ENCODE measurements around the gene KCNQ2.
"Not testable (repeated sequence)": the region's sequence is repeated elsewhere in the genome, so short reads cannot be mapped to it uniquely, and the experiment has no call there.

KCNQ2 gene

DNA sequence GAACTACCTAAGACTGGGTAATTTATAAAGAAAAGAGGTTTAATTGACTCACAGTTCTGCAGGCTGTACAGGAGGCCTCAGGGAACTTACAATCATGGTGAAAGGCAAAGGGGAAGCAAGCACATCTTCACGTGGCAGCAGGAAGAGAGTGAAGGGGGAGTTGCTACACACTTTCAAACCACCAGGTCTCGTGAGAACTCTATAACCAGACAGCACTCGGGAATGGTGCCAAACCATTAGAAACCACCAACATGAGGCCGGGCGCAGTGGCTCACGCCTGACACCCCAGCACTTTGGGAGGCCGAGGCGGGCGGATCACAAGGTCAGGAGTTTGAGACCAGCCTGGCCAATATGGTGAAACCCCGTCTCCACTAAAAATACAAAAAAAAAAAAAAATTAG is 42.1 kb upstream of the KCNQ2 start:
- H3K27me3 ChIP-seq (ENCODE audit: control insufficient read depth in 5 of 5, insufficient read depth in 4 of 5, low read length in 5 of 5); H3K9me3 ChIP-seq (ENCODE audit: control insufficient read depth in 5 of 5, low read length in 5 of 5); H3K4me1 ChIP-seq (ENCODE audit: control insufficient read depth in 5 of 5, insufficient read depth in 5 of 5, low read length in 5 of 5); H3K9ac ChIP-seq (ENCODE audit: low read length in 5 of 5); H3K36me3 ChIP-seq (ENCODE audit: control insufficient read depth in 5 of 5, insufficient read depth in 5 of 5, low read length in 5 of 5); H3K4me3 ChIP-seq (ENCODE audit: low read depth in 1 of 5, low read length in 5 of 5); H3K27ac ChIP-seq (ENCODE audit: low read depth, low read length): not testable (repeated sequence)

DNA sequence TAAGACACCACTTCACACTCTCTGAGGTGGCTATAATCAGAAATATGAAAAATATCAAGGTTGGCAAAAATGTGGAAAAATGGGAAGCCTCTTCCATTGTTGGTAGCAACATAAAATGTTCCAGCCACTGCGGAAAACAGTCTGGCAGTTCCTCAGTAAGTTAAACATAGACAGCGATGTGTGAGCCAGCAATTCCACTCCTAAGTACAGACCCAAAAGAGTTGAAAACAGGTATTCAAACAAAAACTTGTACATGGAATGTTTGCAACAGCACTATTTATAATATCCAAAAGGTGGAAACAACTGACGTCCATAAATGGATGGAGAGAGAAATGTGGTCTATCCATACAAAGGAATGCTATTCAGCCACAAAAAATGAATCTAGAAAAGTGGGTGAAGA is 40.8 kb upstream of the KCNQ2 start:
- H3K9me3 ChIP-seq (ENCODE audit: control insufficient read depth in 5 of 5, low read length in 5 of 5), result no peaks in the 10 kb centered on the region
- H3K4me3 ChIP-seq (ENCODE audit: low read depth in 1 of 5, low read length in 5 of 5), result no peak overlapping the region
- H3K27me3 ChIP-seq (ENCODE audit: control insufficient read depth in 5 of 5, insufficient read depth in 4 of 5, low read length in 5 of 5), result peaks cover 1 to 8% (median 4%) of the 10 kb centered on the region in 5 donors
- H3K27ac ChIP-seq (ENCODE audit: low read depth, low read length), result no peak overlapping the region
- H3K9ac ChIP-seq (ENCODE audit: low read length in 5 of 5), result no peak overlapping the region
- H3K4me1 ChIP-seq (ENCODE audit: control insufficient read depth in 5 of 5, insufficient read depth in 5 of 5, low read length in 5 of 5), result no peaks in the 10 kb centered on the region
- H3K36me3 ChIP-seq (ENCODE audit: control insufficient read depth in 5 of 5, insufficient read depth in 5 of 5, low read length in 5 of 5), result no peaks in the 10 kb centered on the region

DNA sequence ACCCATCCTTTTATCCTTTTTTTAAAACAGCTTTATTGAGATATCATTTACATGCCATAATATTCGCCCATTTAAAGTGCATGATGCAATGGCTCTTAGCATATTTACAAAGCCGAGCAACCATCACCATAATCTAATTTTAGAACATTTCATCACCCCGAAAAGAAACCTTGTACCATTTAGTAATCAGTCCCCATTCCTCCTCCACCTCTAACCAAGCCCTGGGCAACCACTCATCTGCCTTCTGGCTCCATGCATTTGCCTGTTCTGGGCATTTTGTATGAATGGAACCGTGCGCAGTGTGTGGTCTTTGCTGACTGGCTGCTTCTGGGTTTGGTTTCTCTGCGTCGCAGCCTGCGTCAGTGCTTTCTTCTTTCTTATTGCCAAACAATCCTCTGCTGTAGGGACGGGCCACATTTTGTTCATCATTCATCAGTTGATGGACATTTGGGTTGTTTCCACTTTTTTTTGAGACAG is 36.7 kb upstream of the KCNQ2 start:
- Histone ChIP-seq H3K27me3 (ENCODE audit: control insufficient read depth in 5 of 5, insufficient read depth in 4 of 5, low read length in 5 of 5) (peaks cover 9 to 16% (median 13%) of the 10 kb centered on the region in 5 donors), H3K9me3 (ENCODE audit: control insufficient read depth in 5 of 5, low read length in 5 of 5) (peaks cover 0 to 21% (median 18%) of the 10 kb centered on the region in 5 donors), H3K27ac (ENCODE audit: low read depth, low read length) (no peak overlapping the region), H3K4me3 (ENCODE audit: low read depth in 1 of 5, low read length in 5 of 5) (no peak overlapping the region), H3K36me3 (ENCODE audit: control insufficient read depth in 5 of 5, insufficient read depth in 5 of 5, low read length in 5 of 5) (no peaks in the 10 kb centered on the region), H3K9ac (ENCODE audit: low read length in 5 of 5) (no peak overlapping the region), H3K4me1 (ENCODE audit: control insufficient read depth in 5 of 5, insufficient read depth in 5 of 5, low read length in 5 of 5) (no peaks in the 10 kb centered on the region)

GRCh38 chr20:63508072-63508768 is 35.8 kb upstream of the KCNQ2 start:
- no peak overlapping the region for H3K9ac ChIP-seq (ENCODE audit: low read length in 5 of 5)

DNA sequence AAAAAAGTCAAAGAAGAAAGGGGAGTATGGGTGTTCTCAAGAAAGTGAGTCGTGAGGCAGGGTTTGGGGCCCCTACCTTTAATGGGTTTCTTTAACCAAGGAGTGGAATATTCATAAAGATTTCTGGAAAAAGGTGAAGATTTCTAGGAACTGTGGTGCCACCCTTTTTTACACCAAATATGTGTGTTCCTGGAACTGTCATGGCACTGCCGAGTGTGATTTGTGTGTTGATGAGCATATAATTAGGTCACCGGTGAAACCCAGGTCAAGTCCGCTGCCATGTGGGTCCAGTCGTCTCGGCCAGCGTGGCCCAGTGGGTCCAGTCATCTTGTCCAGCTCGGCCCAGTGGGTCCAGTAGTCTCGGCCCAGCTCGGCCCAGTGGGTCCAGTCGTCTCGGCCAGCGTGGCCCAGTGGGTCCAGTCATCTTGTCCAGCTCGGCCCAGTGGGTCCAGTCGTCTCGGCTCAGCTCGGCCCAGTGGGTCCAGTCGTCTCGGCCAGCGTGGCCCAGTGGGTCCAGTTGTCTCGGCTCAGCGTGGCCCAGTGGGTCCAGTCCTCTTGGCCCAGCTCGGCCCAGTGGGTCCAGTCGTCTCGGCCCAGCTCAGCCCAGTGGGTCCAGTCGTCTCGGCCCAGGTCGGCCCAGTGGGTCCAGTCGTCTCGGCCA is 34.8 kb upstream of the KCNQ2 start:
- no peak overlapping the region for H3K4me3 ChIP-seq (ENCODE audit: low read depth in 1 of 5, low read length in 5 of 5)
- H3K9me3 ChIP-seq (ENCODE audit: control insufficient read depth in 5 of 5, low read length in 5 of 5), result peaks cover 0 to 24% (median 18%) of the 10 kb centered on the region in 5 donors
- H3K4me1 ChIP-seq (ENCODE audit: control insufficient read depth in 5 of 5, insufficient read depth in 5 of 5, low read length in 5 of 5), result no peaks in the 10 kb centered on the region
- no peak overlapping the region for H3K27ac ChIP-seq (ENCODE audit: low read depth, low read length)
- no peaks in the 10 kb centered on the region for H3K36me3 ChIP-seq (ENCODE audit: control insufficient read depth in 5 of 5, insufficient read depth in 5 of 5, low read length in 5 of 5)
- peaks cover 17 to 25% (median 24%) of the 10 kb centered on the region in 5 donors for H3K27me3 ChIP-seq (ENCODE audit: control insufficient read depth in 5 of 5, insufficient read depth in 4 of 5, low read length in 5 of 5)
- no peak overlapping the region for H3K9ac ChIP-seq (ENCODE audit: low read length in 5 of 5)

More at GRCh38 chr20:63508072-63508768, 35.8 kb upstream of the KCNQ2 start:
- Histone ChIP-seq H3K36me3 (ENCODE audit: control insufficient read depth in 5 of 5, insufficient read depth in 5 of 5, low read length in 5 of 5) (no peaks in the 10 kb centered on the region), H3K4me1 (ENCODE audit: control insufficient read depth in 5 of 5, insufficient read depth in 5 of 5, low read length in 5 of 5) (no peaks in the 10 kb centered on the region), H3K27ac (ENCODE audit: low read depth, low read length) (no peak overlapping the region), H3K9me3 (ENCODE audit: control insufficient read depth in 5 of 5, low read length in 5 of 5) (peaks cover 0 to 24% (median 18%) of the 10 kb centered on the region in 5 donors), H3K27me3 (ENCODE audit: control insufficient read depth in 5 of 5, insufficient read depth in 4 of 5, low read length in 5 of 5) (peaks cover 9 to 18% (median 15%) of the 10 kb centered on the region in 5 donors), H3K4me3 (ENCODE audit: low read depth in 1 of 5, low read length in 5 of 5) (no peak overlapping the region)

DNA sequence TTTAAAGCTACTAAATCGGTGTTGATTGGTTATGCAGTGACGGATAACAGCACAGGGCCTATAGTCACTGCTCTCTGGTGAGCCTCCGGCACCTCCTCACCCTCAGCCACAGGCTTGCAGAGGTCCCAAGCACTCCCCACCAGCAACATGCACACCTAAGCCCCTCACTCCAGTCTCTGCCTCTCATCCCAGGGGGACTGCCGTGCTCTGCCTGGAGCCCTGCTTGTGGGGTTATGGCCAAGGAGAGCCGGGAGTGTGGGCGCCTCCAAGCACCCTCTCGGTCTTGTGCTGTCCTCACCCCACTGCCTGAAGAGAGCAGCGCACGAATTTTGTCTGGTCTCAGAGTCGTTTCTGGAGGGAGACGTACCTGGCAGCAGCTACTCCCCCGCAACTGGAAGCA is 33.3 kb upstream of the KCNQ2 start:
- Histone ChIP-seq H3K9ac (ENCODE audit: low read length in 5 of 5) (no peak overlapping the region), H3K9me3 (ENCODE audit: control insufficient read depth in 5 of 5, low read length in 5 of 5) (peaks cover 0 to 24% (median 18%) of the 10 kb centered on the region in 5 donors), H3K4me1 (ENCODE audit: control insufficient read depth in 5 of 5, insufficient read depth in 5 of 5, low read length in 5 of 5) (no peaks in the 10 kb centered on the region), H3K27me3 (ENCODE audit: control insufficient read depth in 5 of 5, insufficient read depth in 4 of 5, low read length in 5 of 5) (peaks cover 15 to 33% (median 28%) of the 10 kb centered on the region in 5 donors), H3K27ac (ENCODE audit: low read depth, low read length) (no peak overlapping the region), H3K4me3 (ENCODE audit: low read depth in 1 of 5, low read length in 5 of 5) (no peak overlapping the region), H3K36me3 (ENCODE audit: control insufficient read depth in 5 of 5, insufficient read depth in 5 of 5, low read length in 5 of 5) (no peaks in the 10 kb centered on the region)

- peaks cover 16 to 37% (median 29%) of the 10 kb centered on the region in 5 donors for H3K27me3 ChIP-seq (ENCODE audit: control insufficient read depth in 5 of 5, insufficient read depth in 4 of 5, low read length in 5 of 5)
- no peak overlapping the region for H3K4me3 ChIP-seq (ENCODE audit: low read depth in 1 of 5, low read length in 5 of 5)
- H3K36me3 ChIP-seq (ENCODE audit: control insufficient read depth in 5 of 5, insufficient read depth in 5 of 5, low read length in 5 of 5), result no peaks in the 10 kb centered on the region
Observed at GRCh38 chr20:63505281-63505680, 32.8 kb upstream of the KCNQ2 start.

GRCh38 chr20:63504642-63505041 is 32.2 kb upstream of the KCNQ2 start:
- no peak overlapping the region for H3K4me3 ChIP-seq (ENCODE audit: low read depth in 1 of 5, low read length in 5 of 5)
- peaks cover 0 to under 1% (median 0%) of the 10 kb centered on the region in 5 donors for H3K4me1 ChIP-seq (ENCODE audit: control insufficient read depth in 5 of 5, insufficient read depth in 5 of 5, low read length in 5 of 5)
- no peak overlapping the region for H3K9ac ChIP-seq (ENCODE audit: low read length in 5 of 5)
- peaks cover 0 to 24% (median 18%) of the 10 kb centered on the region in 5 donors for H3K9me3 ChIP-seq (ENCODE audit: control insufficient read depth in 5 of 5, low read length in 5 of 5)
- peaks cover 23 to 43% (median 36%) of the 10 kb centered on the region in 5 donors for H3K27me3 ChIP-seq (ENCODE audit: control insufficient read depth in 5 of 5, insufficient read depth in 4 of 5, low read length in 5 of 5)
- H3K36me3 ChIP-seq (ENCODE audit: control insufficient read depth in 5 of 5, insufficient read depth in 5 of 5, low read length in 5 of 5), result no peaks in the 10 kb centered on the region
- no peak overlapping the region for H3K27ac ChIP-seq (ENCODE audit: low read depth, low read length)

More at GRCh38 chr20:63505281-63505680, 32.8 kb upstream of the KCNQ2 start:
- H3K9ac ChIP-seq (ENCODE audit: low read length in 5 of 5), result no peak overlapping the region
- H3K9me3 ChIP-seq (ENCODE audit: control insufficient read depth in 5 of 5, low read length in 5 of 5), result peaks cover 0 to 24% (median 18%) of the 10 kb centered on the region in 5 donors
- H3K27ac ChIP-seq (ENCODE audit: low read depth, low read length), result no peak overlapping the region
- no peaks in the 10 kb centered on the region for H3K4me1 ChIP-seq (ENCODE audit: control insufficient read depth in 5 of 5, insufficient read depth in 5 of 5, low read length in 5 of 5)

DNA sequence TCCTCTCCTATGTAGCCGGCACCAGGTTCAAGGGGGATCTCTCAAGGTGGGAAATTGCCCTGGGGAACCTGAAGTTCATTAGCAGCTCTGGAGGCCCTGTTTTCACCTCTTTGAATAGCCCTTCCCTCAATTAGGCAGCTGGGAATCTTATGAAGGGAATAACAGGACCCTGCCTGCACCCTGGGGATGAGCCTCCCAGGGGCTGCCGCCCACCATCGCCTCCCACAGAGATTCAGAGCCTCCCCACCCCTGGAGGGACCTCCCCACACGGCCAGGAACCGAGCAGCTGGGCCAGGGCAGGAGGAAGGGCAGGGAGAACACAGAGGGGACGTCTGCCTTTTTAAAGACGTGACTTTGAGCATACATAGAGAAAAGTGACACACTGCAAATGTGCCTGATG is 31.1 kb upstream of the KCNQ2 start:
- Histone ChIP-seq H3K36me3 (ENCODE audit: control insufficient read depth in 5 of 5, insufficient read depth in 5 of 5, low read length in 5 of 5) (no peaks in the 10 kb centered on the region), H3K4me3 (ENCODE audit: low read depth in 1 of 5, low read length in 5 of 5) (no peak overlapping the region), H3K9ac (ENCODE audit: low read length in 5 of 5) (no peak overlapping the region), H3K9me3 (ENCODE audit: control insufficient read depth in 5 of 5, low read length in 5 of 5) (peaks cover 0 to 24% (median 18%) of the 10 kb centered on the region in 5 donors), H3K27me3 (ENCODE audit: control insufficient read depth in 5 of 5, insufficient read depth in 4 of 5, low read length in 5 of 5) (peaks cover 26 to 42% (median 36%) of the 10 kb centered on the region in 5 donors), H3K4me1 (ENCODE audit: control insufficient read depth in 5 of 5, insufficient read depth in 5 of 5, low read length in 5 of 5) (peaks cover 0 to 5% (median 5%) of the 10 kb centered on the region in 5 donors), H3K27ac (ENCODE audit: low read depth, low read length) (no peak overlapping the region)

GRCh38 chr20:63502671-63503172 is 30.3 kb upstream of the KCNQ2 start:
- no peak overlapping the region for H3K4me3 ChIP-seq (ENCODE audit: low read depth in 1 of 5, low read length in 5 of 5)
- H3K9ac ChIP-seq (ENCODE audit: low read length in 5 of 5), result no peak overlapping the region
- peaks cover 0 to 24% (median 18%) of the 10 kb centered on the region in 5 donors for H3K9me3 ChIP-seq (ENCODE audit: control insufficient read depth in 5 of 5, low read length in 5 of 5)
- no peaks in the 10 kb centered on the region for H3K36me3 ChIP-seq (ENCODE audit: control insufficient read depth in 5 of 5, insufficient read depth in 5 of 5, low read length in 5 of 5)
- H3K27ac ChIP-seq (ENCODE audit: low read depth, low read length), result no peak overlapping the region
- H3K27me3 ChIP-seq (ENCODE audit: control insufficient read depth in 5 of 5, insufficient read depth in 4 of 5, low read length in 5 of 5), result peaks cover 29 to 47% (median 40%) of the 10 kb centered on the region in 5 donors
- H3K4me1 ChIP-seq (ENCODE audit: control insufficient read depth in 5 of 5, insufficient read depth in 5 of 5, low read length in 5 of 5), result peaks cover 0 to 10% (median 5%) of the 10 kb centered on the region in 5 donors
